Type B pancreatic cell (in vitro differentiated cells): Measurements from ENCODE around the gene OR52N4. TPM values are rescaled to one million over a fixed set of nuclear protein-coding genes. Genes with fewer than 3 reads are reported as not detected.
"Not testable (repeated sequence)": the region's sequence is repeated elsewhere in the genome, so short reads cannot be mapped to it uniquely, and the experiment has no call there.

Experiments used
- DNase-seq: peaks from one replicate; pipeline ENCODE4 v3.0.0; 2021; ENCODE audit warnings: mixed read lengths; ENCODE audit not compliant: unreplicated experiment; ENCODE audit errors: extremely low spot score
- H3K27ac Mint-ChIP-seq: 2 replicates; pipeline ENCODE4 v1.8.0; 2021; ENCODE audit warnings: mild to moderate bottlenecking, mixed read lengths
- H3K27me3 Mint-ChIP-seq: 2 replicates; pipeline ENCODE4 v1.8.0; 2021; ENCODE audit warnings: mixed read lengths
- H3K36me3 Mint-ChIP-seq: 2 replicates; pipeline ENCODE4 v1.8.0; 2021; ENCODE audit warnings: mixed read lengths
- H3K4me1 Mint-ChIP-seq: one replicate; pipeline ENCODE4 v1.8.0; 2021; ENCODE audit warnings: mixed read lengths; ENCODE audit not compliant: unreplicated experiment
- H3K4me3 Mint-ChIP-seq: 2 replicates; pipeline ENCODE4 v1.8.0; 2021; ENCODE audit warnings: mild to moderate bottlenecking, mixed read lengths
- H3K9me3 Mint-ChIP-seq: 2 replicates; pipeline ENCODE4 v1.8.0; 2021; ENCODE audit warnings: mixed read lengths
- CTCF ChIP-seq: fragments of 200-600 bp; sonication (generic); conservative IDR thresholded peaks from 2 replicates; pipeline ENCODE4 v1.5.0; 2021; ENCODE audit warnings: antibody characterized with exemption, mild to moderate bottlenecking
- long read RNA-seq: library from polyadenylated mRNA; unstranded; transcript quantifications from one replicate; pipeline ENCODE4 v2.0.0, GENCODE V29; 2020
- total RNA-seq: library from RNA; stranded (reverse); gene quantifications from 2 replicates; pipeline ENCODE4 v1.2.1, GENCODE V29; 2021; ENCODE audit warnings: low replicate concordance

The OR52N4 gene
- not detected in 2 replicates for total RNA-seq
- long read RNA-seq: 0 reads

- Mint-ChIP-seq H3K4me3 (no peak within 1 kb of the TSS), H3K36me3 (no peaks in the 10 kb centered on the region), H3K27ac (no peak within 1 kb of the TSS), H3K9me3 (no peaks in the 10 kb centered on the region), H3K4me1 (no peaks in the 10 kb centered on the region), H3K27me3 (peaks cover 3% of the 10 kb centered on the region)
- no peak for TF ChIP-seq CTCF
- DNase-seq: no peak
Observed at GRCh38 chr11:5753943-5754342, at the start of gene OR52N4. TSS of gene OR52N4 (plus strand) at chr11:5754243. CDS start at chr11:5754741, 498 bp downstream.

- Mint-ChIP-seq H3K4me1 (no peaks in the 10 kb centered on the region), H3K36me3 (no peaks in the 10 kb centered on the region), H3K27me3 (no peaks in the 10 kb centered on the region), H3K27ac (no peak overlapping the region), H3K4me3 (no peak overlapping the region), H3K9me3 (no peaks in the 10 kb centered on the region)
- no peak for DNase-seq
- no peak for TF ChIP-seq CTCF
Observed at GRCh38 chr11:5705688-5706087, 48.4 kb upstream of the OR52N4 start.

GRCh38 chr11:5712507-5712906, 41.5 kb upstream of the OR52N4 start:
- Mint-ChIP-seq H3K4me3 (no peak overlapping the region), H3K27ac (no peak overlapping the region), H3K9me3 (no peaks in the 10 kb centered on the region)

GRCh38 chr11:5713695-5714094, 40.3 kb upstream of the OR52N4 start:
- Mint-ChIP-seq H3K4me1 (no peaks in the 10 kb centered on the region), H3K9me3 (no peaks in the 10 kb centered on the region), H3K36me3 (no peaks in the 10 kb centered on the region), H3K27ac (no peak overlapping the region), H3K27me3 (no peaks in the 10 kb centered on the region), H3K4me3 (no peak overlapping the region)
- no peak for DNase-seq
- no peak for TF ChIP-seq CTCF

More at GRCh38 chr11:5712507-5712906, 41.5 kb upstream of the OR52N4 start:
- no peaks in the 10 kb centered on the region for H3K4me1 Mint-ChIP-seq
- DNase-seq: no peak
- no peaks in the 10 kb centered on the region for H3K36me3 Mint-ChIP-seq
- no peaks in the 10 kb centered on the region for H3K27me3 Mint-ChIP-seq
- TF ChIP-seq CTCF: peak; percentile 64

GRCh38 chr11:5716518-5716917, 37.5 kb upstream of the OR52N4 start:
- H3K4me1 Mint-ChIP-seq, H3K9me3 Mint-ChIP-seq, H3K27ac Mint-ChIP-seq, H3K27me3 Mint-ChIP-seq, H3K4me3 Mint-ChIP-seq, H3K36me3 Mint-ChIP-seq, DNase-seq: not testable (repeated sequence)

- H3K36me3 Mint-ChIP-seq: no peaks in the 10 kb centered on the region
- peaks cover 3% of the 10 kb centered on the region for H3K27me3 Mint-ChIP-seq
- no peaks in the 10 kb centered on the region for H3K9me3 Mint-ChIP-seq
- no peaks in the 10 kb centered on the region for H3K4me1 Mint-ChIP-seq
- no peak overlapping the region for H3K27ac Mint-ChIP-seq
- no peak for TF ChIP-seq CTCF
- H3K4me3 Mint-ChIP-seq: no peak overlapping the region
- DNase-seq: no peak
Observed at GRCh38 chr11:5719703-5720495, 34.1 kb upstream of the OR52N4 start.
